ENCODE measurements around the gene PTCH1. TPM values are rescaled to one million over a fixed set of nuclear protein-coding genes. Genes with fewer than 3 reads are reported as not detected.

Gene PTCH1
- total and polyA plus RNA-seq, 11 donors: 2.2 to 15.2 (median 5.4) TPM

DNA sequence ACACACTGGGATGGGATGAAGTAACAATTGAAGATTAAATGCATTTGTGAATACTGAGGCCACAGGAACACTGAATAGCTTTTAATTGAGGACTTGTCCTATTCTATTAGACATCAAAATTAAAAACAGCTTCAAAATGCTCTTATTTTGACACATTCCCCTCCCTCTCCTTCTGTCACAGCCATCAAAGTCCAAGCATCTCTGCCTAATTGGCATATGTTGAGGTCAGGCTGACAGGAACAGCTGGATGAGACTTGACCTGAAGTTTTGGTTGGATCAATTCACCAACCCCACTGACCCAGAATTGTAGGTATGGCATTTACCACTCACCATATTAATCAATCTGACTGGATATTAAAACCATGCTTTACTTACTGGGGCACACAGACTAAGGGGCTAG, 96.3 kb downstream of the PTCH1 start:
- Histone ChIP-seq H3K4me3 (no peak overlapping the region), H3K9me3 (peaks cover 0 to 38% (median 17%) of the 10 kb centered on the region in 12 donors), H3K36me3 (no peaks in the 10 kb centered on the region), H3K27ac (no peak overlapping the region), H3K27me3 (no peaks in the 10 kb centered on the region), H3K4me1 (no peaks in the 10 kb centered on the region)
- no peak for TF ChIP-seq POLR2A (IDR thresholded peaks at IDR 0.05)
- TF ChIP-seq, protein P1, sequence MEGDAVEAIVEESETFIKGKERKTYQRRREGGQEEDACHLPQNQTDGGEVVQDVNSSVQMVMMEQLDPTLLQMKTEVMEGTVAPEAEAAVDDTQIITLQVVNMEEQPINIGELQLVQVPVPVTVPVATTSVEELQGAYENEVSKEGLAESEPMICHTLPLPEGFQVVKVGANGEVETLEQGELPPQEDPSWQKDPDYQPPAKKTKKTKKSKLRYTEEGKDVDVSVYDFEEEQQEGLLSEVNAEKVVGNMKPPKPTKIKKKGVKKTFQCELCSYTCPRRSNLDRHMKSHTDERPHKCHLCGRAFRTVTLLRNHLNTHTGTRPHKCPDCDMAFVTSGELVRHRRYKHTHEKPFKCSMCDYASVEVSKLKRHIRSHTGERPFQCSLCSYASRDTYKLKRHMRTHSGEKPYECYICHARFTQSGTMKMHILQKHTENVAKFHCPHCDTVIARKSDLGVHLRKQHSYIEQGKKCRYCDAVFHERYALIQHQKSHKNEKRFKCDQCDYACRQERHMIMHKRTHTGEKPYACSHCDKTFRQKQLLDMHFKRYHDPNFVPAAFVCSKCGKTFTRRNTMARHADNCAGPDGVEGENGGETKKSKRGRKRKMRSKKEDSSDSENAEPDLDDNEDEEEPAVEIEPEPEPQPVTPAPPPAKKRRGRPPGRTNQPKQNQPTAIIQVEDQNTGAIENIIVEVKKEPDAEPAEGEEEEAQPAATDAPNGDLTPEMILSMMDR (IDR thresholded peaks at IDR 0.05): no peak
- intact Hi-C loops (cut with DNase I): no loop called here
- DNase-seq: no peak
- no peak for ATAC-seq

DNA sequence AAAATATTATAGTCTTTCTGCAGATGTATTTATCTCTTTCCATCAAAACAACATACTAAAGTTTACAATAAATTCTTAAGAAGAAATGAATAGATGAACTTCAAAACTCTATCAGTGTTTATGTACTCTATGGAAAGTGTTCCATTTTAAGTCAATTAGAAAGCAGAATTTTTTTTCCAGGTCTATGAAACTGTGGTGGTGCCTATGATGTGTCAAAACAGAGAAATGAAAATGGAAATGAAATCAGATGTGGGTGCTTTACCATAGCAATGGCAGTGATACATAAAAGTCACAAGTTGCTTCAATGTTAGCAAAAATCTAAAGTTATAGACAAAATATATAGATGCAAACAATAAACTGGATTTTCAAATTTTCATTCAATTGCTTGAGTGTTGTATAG, 97.3 kb downstream of the PTCH1 start:
- Histone ChIP-seq H3K27ac (no peak overlapping the region), H3K4me3 (no peak overlapping the region), H3K9me3 (peaks cover 0 to 38% (median 17%) of the 10 kb centered on the region in 12 donors), H3K36me3 (no peaks in the 10 kb centered on the region), H3K4me1 (no peaks in the 10 kb centered on the region), H3K27me3 (no peaks in the 10 kb centered on the region)
- TF ChIP-seq, protein P1 (IDR thresholded peaks at IDR 0.05): no peak
- no peak for TF ChIP-seq POLR2A (IDR thresholded peaks at IDR 0.05)
- no peak for ATAC-seq
- intact Hi-C loops (cut with DNase I): no loop called here
- no peak for DNase-seq

DNA sequence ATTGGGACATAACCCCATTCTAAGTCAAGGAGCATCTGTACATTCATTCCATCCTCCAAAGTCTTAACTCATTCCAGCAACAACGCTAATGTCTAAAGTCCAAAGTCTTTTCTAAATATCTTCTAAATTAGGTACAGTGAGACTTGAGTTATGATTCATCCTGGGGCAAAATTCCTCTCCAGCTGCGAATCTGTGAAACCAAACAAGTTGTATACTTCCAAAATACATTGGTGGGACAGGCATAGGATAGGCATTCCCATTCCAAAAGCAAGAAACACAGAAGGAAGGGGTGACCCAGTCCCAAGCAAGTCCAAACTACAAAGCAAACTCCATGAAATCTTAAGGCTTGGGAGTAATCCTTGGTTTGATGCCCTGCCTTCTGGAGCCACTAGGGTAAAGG, 101.6 kb downstream of the PTCH1 start:
- ATAC-seq: no peak
- no peaks in the 10 kb centered on the region for H3K36me3 ChIP-seq
- intact Hi-C loops (cut with DNase I): no loop called here
- no peaks in the 10 kb centered on the region for H3K27me3 ChIP-seq
- no peak overlapping the region for H3K4me3 ChIP-seq
- WGBS, 4 donors: 91 to 95% (median 93%) methylated on average over 2 of the region's 2 CpGs
- no peak for DNase-seq
- peaks cover 0 to 3% (median 0%) of the 10 kb centered on the region in 12 donors for H3K4me1 ChIP-seq
- no peak for TF ChIP-seq POLR2A (IDR thresholded peaks at IDR 0.05)
- TF ChIP-seq, protein P1 (IDR thresholded peaks at IDR 0.05): no peak
- H3K9me3 ChIP-seq: peaks cover 0 to 6% (median 0%) of the 10 kb centered on the region in 12 donors
- H3K27ac ChIP-seq: no peak overlapping the region

DNA sequence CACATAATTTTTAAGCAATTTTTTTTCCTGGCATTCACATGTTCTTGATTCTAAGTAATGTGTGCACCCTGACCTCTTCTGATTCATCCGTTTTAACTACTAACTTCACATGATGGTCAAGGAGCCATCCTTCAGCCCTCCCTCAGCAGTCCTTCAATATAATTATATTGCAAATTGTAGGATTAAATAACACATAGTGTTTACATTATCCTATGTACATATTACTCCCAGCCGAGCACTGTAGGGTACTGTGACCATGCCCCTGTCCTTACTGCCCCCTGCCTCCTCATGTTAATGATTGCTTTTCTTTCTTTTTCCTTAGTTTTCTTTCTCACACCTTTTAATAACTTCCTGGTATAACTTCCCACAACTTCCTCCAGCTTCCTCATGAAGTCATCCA, 103.0 kb downstream of the PTCH1 start:
- intact Hi-C loops (cut with DNase I): no loop called here
- no peak for ATAC-seq
- H3K4me3 ChIP-seq: no peak overlapping the region
- no peaks in the 10 kb centered on the region for H3K27me3 ChIP-seq
- no peaks in the 10 kb centered on the region for H3K36me3 ChIP-seq
- peaks cover 0 to 6% (median 0%) of the 10 kb centered on the region in 12 donors for H3K9me3 ChIP-seq
- H3K27ac ChIP-seq: no peak overlapping the region
- peaks cover 0 to 8% (median 0%) of the 10 kb centered on the region in 12 donors for H3K4me1 ChIP-seq
- DNase-seq: no peak
- WGBS, 4 donors: 86 to 91% (median 87%) methylated on average over 2 of the region's 2 CpGs
- TF ChIP-seq, protein P1 (IDR thresholded peaks at IDR 0.05): no peak
- no peak for TF ChIP-seq POLR2A (IDR thresholded peaks at IDR 0.05)
